HG03280 (cell line): ENCODE data around the gene ASIC1.
"Not testable (repeated sequence)": the region's sequence is repeated elsewhere in the genome, so short reads cannot be mapped to it uniquely, and the experiment has no call there.

Source experiments
- ATAC-seq: cut with Tn5 transposase; IDR thresholded peaks from one replicate; pipeline ENCODE4 v1.9.1; 2021; ENCODE audit warnings: mild to moderate bottlenecking, moderate library complexity; ENCODE audit not compliant: unreplicated experiment

The ASIC1 gene

GRCh38 chr12:50083301-50083700, 25.9 kb downstream of the ASIC1 start:
- ATAC-seq = no peak

- not testable (repeated sequence) for ATAC-seq
These were observed 27.0 kb downstream of the ASIC1 start for GRCh38 chr12:50084409-50084774.

- peak; percentile 82 for ATAC-seq
These were observed 27.6 kb downstream of the ASIC1 start, which contains the start of gene SMARCD1 for GRCh38 chr12:50084775-50085614. SMARCD1 (plus strand) TSS chr12:50085342; CDS start chr12:50085370, 28 bp downstream.

- no peak for ATAC-seq
These were observed 28.2 kb downstream of the ASIC1 start for GRCh38 chr12:50085615-50086072.

GRCh38 chr12:50086148-50086547, 28.8 kb downstream of the ASIC1 start:
- ATAC-seq = no peak

- ATAC-seq = no peak
These were observed 29.8 kb downstream of the ASIC1 start for GRCh38 chr12:50087151-50087550.

- ATAC-seq = no peak
These were observed 30.6 kb downstream of the ASIC1 start for GRCh38 chr12:50087995-50088394.

GRCh38 chr12:50088577-50089335, 31.4 kb downstream of the ASIC1 start:
- no peak for ATAC-seq

- no peak for ATAC-seq
These were observed 32.3 kb downstream of the ASIC1 start for GRCh38 chr12:50089730-50090129.

- no peak for ATAC-seq
These were observed 33.0 kb downstream of the ASIC1 start for GRCh38 chr12:50090391-50090790.

- ATAC-seq = no peak
These were observed 40.6 kb downstream of the ASIC1 start for GRCh38 chr12:50097952-50098351.

- no peak for ATAC-seq
These were observed 42.1 kb downstream of the ASIC1 start for GRCh38 chr12:50099302-50100008.

GRCh38 chr12:50100561-50100960, 43.2 kb downstream of the ASIC1 start:
- ATAC-seq = no peak

- ATAC-seq = no peak
These were observed 44.3 kb downstream of the ASIC1 start for GRCh38 chr12:50101663-50102062.

- no peak for ATAC-seq
These were observed 44.7 kb downstream of the ASIC1 start for GRCh38 chr12:50102131-50102531.

- no peak for ATAC-seq
These were observed 45.4 kb downstream of the ASIC1 start for GRCh38 chr12:50102646-50103309.

- ATAC-seq = no peak
These were observed 46.0 kb downstream of the ASIC1 start for GRCh38 chr12:50103351-50103750.

- ATAC-seq = no peak
These were observed 46.4 kb downstream of the ASIC1 start, which contains the start of gene GPD1 for GRCh38 chr12:50103767-50104321. GPD1 (plus strand) TSS chr12:50104008; CDS start chr12:50104051, 43 bp downstream.

- ATAC-seq = no peak
These were observed 47.3 kb downstream of the ASIC1 start for GRCh38 chr12:50104417-50105366.
